HG03378 (cell line): ENCODE data around the gene LRRC36.

Source experiments
- ATAC-seq: cut with Tn5 transposase; IDR thresholded peaks from one replicate; pipeline ENCODE4 v1.9.1; 2021; ENCODE audit warnings: mild to moderate bottlenecking, moderate library complexity; ENCODE audit not compliant: unreplicated experiment

The LRRC36 gene

DNA sequence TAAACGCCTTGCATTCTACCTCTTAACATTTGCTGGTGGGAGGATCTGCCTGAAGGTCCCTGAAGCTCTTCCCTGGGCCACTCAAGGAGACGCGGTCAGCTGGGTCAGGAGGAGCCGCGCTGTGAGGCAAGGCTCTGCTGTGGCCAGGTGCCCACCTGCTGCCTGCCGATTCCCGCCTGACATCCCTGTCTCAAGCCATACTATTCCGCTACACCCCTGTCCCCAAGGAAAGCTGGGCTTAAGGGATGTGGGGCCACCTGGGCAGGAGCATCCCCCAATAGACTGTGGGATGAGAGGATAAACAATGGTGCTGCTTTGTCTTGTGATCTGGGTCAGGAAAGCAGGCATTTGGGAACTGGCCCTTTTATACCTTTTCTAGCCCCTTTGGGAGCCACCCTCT lies 61.6 kb downstream of the LRRC36 start:
- ATAC-seq = no peak

DNA sequence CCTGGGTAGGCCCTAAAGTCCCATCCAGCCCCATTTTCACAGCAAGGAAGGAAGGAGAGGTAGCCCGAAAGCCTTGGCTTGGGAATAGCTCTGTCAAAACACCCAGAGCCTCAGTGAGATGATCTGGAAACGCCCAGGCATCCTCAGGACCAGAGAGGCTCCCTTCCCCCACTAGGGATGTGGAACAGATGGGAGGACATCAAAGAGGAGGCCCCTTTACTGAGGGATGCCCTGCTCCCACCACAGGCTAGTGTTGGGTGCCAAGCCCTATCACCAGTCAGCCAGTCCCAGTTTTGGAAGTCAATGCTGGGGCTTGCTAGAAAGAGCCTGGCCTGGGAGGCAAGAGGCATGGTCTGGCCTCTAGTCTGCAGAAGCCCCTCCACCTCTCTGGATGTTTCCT lies 62.0 kb downstream of the LRRC36 start:
- ATAC-seq = no peak

DNA sequence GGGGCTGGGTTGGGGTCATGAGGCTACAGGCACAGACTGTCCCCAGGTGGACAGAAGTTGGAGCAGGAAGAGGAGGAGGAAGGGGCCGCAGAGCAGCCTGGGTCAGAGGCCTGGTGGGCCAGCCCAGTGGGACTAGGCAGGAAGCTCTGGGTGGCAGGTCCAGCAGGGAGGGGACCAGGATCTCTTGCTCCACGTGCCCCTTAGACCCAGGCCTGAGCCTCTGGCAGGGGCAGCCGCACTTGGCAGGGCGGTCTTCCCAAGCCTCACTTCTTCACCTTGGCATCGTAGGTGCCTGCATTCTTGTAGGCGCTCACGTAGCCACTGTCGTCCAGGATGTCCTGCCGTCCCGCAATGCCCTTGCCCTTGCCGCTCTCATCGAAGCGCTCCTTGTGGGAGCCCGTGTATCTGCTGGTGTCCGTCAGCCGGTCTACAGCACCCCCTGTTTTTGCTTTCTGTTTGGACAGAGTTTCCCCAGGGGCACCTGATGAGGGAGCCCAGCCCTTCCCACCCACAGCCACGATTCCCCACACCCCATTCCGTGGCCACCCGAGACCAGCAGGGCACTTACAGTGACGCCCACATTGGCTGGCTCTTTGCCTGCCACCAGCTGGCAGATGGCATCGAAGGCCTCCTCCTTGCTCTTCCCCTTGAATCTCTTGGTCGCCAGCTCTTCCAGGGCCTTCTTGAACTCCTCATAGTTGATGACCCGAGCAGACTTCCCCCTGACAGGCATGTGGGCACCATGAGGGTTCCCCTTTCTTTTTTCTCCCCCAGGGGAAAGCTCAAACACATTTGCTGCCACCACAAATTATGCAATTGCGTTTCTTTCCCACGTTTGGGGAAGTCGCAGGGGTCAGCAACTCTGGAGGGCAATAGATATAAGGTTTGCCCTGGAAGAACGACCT lies 63.5 kb downstream of the LRRC36 start:
- ATAC-seq = no peak

DNA sequence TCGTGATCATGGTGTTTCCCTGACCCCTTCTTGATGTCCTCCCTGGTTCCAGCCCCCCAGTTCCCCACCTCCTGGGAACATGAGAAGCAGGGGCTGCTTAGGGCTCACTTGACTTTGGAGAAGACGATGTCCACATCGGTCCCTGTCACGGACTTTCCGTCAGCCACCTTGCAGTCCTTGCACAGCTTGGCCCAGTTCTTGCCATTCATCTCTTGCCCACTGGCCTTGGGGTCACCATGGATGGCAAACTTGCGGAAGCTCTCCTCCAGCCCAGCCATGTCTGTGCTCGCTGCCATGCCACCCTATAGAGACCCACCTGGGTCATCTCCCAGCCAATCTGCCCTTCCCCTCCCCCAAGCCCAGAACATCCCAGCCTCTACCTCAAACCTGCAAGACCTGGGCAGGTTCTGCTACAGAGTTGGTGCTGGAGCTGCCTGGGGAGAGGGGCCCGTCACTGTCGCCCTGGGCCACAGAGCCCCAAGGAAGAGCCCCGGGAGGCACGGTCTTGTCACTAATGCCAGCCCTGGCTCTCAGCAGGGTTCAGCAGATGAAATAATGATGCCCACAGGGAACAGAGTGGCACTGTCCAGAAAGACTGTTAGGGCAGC lies 64.3 kb downstream of the LRRC36 start:
- no peak for ATAC-seq

DNA sequence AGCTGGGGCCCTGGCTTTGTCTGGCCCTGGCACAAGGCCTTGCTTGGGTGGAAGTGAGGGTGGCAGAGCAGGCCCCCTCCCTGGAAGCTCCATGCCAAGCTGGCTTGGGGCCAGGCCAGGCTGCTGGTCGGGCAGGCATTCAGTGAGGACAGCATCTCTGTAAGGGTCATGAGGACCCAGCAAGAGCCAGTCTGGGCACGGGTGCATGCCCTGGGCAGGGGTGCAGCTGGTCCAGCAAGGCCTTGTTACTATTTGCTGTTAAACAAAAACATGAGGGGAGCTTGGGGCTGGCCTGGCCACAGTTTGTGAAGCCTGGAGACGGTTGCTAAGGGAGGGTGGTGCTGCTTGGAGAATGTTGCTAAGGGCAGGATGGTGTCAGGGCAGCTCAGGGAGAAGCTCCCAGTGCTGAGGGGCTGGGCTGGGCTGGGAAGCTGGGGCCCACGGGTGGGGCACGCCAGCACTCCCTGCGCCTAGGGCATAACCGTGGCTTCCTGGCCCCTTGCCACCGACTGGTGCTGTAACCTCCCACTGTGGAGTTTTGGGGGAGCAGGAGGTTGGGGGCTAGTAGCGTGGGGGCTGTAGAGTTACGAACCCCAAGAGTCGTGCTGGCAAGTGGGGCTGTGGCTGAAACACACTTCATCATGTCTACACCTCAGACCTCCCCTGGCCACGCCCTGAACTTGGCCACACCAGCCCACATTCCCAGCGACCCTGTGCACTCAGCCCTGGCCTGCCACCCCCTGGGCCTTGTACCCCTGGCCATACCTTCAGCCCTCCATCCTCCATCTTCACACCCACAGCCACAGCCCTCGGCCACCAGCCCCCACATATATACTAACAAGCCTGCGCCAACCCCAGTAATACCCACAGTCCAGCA lies 65.0 kb downstream of the LRRC36 start:
- ATAC-seq = no peak

DNA sequence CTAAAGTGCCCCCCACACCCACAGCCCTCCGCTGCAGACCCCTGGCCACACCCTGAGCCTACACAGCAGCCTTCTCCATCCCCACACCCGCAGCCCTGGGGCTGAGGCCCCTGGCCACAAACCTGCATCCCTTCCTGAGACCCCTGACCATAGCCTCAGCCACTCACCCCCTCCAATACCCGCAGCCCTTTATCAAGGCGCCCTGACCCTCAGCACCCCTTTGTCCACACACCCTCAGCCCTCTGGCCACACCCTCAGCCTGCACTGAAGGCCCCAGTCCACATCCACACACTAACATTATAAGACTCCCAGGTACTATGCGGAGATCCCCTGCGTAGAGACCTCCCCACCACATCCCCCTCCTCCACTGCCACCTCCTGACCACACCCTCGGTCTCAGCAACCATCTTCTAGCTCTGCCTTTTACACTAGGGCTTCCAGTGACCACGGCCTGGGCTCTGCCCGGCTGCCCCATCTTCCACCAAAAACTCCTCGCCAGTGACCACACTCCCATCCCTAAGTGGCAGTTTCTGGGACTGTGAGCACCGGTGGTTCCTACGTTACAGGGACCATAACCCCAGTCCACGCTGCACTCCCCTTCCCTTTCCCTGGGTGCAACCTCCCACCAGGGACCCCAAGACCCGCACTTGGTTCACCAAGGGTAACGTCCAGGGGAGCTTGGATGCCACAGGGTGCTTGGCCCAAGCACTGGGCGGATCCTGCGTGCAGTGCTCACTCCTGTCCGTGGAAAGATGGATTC lies 65.9 kb downstream of the LRRC36 start:
- no peak for ATAC-seq

DNA sequence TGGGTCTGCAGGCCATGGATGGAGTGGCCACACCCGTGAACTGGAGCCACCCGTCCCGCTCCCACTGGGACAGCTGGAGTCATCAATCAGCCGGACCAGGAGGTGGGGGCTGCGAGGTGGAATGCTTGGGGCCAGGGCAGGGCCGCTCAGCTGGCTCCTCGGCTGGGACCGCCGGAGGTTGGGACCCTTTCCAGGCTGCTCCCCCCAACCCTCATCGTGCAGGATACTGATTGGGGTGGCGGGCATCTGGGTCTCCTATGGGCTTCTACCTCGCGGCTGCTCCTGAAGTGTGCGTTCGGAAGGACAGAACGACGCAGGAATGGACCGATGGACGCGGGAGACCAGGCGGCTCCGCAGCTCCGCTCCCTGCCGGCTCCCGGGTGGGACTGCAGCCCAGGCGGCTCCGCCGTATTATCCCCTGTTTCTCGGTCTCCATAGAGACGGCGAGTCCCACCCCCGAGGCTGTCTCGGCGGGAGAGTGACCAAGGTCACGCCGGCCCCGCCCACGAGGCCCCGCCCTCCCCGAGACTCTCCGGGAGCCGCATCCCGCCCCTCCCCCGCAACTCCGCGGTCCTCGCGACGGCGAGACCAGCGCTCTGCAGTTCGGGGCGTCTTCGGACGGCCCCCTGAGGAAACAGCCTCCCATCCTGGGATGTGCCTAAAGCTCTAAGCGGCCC lies 66.6 kb downstream of the LRRC36 start, which contains the start of gene TPPP3:
Gene TPPP3 (minus strand): TSS at position 388 of the 677 bp plus-strand sequence. CDS start 2,387 bp downstream, outside the sequence.
- no peak for ATAC-seq

DNA sequence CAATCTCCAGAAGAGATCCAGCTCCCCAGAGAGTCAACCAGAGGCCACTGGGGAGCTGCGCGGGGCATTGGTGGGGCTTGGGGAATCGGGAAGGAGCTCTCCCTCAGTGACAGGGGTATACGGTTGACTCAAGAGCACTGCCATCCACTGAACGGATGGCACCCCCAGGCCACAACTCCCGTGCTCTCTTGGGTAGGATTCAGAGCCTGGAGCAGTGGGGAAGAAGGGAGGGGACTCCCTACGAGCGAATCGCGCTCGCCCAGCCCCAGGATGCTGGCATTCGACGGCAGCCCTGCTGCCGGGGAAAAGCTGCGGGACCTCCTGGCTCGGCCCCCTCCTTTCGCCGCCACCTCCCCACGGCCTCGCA lies 67.2 kb downstream of the LRRC36 start:
- ATAC-seq = no peak

DNA sequence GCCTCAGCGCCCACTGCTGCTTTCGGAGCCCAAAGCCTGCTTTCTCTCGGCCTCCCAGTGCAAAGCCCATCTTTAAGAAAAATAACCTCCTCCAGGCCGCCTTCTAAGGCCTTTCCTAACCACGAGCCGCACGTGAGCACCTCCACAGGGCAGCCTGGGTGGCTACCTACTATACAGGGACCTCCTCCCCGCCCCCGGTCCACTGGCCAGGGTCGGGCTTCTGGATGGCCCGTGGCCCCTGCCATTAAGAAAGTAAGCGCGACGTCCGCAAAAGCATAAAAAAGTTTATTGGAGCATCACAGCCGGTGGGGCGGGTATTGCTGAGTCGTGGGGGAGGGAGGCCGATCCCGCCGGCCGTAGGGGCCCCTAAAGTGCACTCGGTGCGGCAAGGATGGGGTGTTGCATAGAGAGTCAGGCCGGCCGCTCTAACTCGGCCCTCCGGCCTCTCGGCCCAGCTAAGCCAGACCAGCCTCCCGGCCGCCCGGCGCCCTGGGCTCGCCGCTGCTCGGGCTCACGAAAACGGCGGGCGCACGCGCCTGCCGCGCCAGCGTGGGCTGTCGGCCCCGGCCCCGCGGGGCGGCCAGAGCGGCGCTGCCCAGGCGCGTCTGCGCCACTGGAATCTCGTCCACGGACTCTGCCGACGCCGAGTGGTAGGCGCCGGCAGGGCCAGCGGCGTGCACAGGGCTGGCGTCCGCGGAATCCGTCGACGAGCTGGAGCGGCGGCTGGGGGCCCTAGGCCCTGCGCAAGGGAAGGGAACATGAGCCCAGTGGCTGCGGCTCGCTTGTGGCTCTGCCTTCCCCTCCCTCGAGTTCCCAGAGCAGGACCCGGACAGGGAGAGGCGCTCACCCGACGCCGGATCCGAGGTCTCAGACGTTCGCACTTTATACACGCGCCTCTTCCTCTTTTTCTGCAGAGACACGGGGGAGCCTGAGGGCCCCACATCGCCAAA lies 67.8 kb downstream of the LRRC36 start:
- ATAC-seq = no peak

DNA sequence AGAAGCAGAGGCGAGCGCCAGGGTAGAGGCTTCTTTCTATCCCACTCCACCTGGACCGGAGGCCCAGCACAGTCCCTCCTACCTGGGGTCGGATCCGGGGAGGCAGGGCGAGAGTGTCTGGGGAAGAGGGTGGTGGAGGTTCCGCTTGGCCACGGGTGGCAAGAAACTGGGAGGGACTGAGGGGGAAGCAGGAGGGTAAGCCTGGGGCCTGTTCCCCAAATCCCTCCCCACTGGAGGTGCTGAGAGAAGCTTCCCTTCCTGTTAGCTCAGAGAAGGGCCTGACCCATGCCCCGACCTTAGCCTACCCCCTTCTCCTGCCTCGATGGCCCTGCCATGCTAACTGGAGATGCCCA lies 68.5 kb downstream of the LRRC36 start:
- ATAC-seq = no peak

DNA sequence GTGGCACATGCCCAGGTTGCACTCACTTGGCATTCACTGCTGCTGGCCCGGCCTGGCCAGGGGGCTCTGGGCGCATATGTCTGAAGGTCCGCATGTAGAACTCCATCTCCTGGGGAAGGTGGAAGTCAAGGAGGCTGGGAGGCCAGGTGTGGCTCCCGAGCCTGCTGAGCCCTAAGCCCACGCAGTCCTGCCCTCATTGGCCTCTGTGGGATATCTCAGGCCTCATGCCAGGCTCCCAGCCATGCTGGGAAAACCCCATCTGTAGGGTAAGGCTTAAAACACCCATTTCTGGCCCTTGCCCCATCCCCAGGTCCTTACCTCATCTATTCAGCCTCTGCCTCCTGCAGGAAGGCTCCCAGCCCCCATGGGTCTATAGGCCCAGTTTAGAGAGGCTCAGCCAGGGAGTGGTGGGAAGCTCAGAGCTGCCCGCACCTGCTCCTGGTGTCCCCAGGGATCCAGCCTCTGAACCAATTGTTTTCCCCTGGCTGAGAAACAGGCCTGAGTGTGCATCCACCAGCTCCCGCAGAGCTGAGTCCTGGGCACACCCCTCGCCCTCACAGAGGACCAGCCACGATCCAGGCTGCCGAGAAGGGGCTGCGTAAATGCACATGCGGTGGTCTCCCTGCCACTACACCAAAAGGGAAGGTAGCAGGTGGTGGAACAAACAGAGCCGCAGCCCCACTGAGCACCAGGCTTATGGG lies 69.0 kb downstream of the LRRC36 start:
- ATAC-seq = no peak

DNA sequence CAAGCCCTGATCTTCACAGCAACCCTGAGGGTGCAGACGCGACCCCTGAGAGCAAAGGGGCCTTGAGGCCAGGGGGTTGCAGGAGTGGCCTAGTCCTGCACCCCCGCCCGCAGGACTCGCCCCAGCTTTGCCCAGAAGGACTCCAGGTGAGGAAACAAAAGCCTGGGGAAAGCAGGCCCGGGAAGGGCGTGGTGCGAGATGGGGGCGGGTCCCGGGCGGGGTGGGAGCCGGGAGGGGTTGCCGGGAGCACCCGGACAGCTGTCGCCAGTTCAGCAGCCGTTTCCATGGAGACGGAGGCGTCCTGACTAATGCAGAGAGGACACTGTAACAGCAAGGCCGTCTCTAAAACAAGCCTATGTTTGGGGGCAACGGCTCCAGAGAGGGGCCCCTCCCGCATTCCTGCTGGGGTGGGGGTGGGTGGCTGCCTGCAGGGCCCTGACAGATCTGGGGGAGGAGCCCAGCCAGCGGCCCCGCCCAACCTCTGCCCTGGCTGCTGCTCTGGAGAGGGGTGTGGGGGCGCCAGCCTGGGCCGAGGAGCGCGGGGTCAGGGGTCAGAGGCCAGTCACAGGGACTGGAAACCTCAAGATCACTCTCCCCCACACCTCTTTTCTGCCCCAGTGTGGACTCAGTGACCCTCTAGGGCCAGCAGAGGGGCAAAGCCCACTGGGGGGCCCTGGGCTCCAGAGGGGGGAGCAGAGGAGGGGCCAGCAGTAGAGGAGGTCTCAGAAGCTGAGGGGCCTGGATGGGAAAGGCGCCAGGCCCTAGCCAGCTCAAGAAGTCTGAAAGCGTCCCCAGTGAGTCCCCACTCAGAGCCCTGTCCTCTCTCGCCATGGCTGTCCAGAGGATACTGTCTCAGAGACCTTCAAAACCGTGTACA lies 69.8 kb downstream of the LRRC36 start:
- no peak for ATAC-seq

DNA sequence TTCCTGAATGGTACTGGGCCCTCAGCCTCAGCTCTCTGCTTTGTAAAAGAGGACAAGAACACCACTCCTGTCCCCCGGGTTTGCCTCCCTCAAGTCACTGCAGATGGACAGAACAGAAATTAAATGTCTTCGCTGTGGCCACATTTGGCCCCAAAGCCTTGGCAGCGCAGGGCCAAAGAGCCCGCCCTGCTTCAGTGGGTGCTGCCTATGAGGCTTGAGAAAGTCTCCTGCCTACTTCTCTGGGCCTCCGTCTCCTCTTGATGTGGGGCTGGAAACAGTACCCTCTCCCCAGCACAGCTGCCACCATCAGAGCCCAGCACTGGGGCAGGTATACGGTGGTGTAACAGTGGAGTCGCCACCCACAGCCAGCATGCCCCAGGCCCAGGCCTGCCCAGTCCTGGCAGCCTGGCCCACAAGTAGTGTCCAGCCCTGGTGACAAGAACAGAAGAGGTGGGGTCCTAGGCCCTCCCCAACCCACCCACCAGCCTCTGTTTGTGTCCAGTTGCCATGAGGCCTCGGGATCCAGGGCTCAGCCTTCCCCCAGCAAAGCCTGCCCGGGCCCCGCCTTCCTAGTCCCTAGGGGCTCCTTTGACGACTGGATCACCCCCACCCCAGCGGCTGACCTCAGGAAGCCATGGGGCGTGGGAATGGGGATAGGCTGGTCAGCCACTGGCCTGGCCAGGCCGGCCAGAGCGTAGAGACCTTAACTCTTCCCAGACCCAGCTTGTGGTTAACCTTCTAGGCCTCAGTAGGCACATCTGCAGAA lies 70.6 kb downstream of the LRRC36 start:
- ATAC-seq = no peak

DNA sequence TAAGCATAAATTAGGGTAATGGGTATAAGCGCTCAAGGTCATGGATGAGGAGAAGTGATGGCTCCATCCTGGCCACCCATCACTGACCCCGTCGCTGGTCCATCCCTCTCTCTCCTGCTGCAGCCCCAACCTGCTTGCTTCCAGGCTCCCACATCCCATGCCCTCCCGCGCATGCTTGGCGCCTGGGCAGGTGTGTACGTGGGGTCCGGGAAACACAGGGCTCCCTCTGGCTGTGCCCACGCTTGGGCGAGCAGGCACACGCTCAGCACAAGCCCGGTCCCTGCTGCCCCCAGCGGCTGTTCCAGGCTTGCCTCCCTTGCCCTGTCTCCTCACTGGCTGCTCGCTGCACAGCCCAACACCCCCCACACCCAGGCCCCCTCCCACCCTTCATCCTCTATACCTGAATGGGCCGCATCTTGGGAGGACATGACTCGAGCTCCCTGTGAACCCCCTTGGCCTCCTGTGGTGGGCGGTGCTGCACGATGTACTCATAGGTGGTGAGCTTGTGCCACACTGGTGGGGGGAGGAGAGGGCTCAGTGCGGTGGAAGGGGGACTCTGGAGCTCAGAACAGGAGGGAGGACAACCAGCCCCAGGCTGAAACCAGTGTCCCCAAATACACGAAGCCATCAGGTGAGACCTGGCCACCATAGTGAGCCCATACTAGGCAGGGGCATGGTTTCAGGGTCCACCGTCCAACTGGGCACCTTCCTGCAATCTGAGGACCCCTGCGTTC lies 71.4 kb downstream of the LRRC36 start:
- ATAC-seq = no peak

DNA sequence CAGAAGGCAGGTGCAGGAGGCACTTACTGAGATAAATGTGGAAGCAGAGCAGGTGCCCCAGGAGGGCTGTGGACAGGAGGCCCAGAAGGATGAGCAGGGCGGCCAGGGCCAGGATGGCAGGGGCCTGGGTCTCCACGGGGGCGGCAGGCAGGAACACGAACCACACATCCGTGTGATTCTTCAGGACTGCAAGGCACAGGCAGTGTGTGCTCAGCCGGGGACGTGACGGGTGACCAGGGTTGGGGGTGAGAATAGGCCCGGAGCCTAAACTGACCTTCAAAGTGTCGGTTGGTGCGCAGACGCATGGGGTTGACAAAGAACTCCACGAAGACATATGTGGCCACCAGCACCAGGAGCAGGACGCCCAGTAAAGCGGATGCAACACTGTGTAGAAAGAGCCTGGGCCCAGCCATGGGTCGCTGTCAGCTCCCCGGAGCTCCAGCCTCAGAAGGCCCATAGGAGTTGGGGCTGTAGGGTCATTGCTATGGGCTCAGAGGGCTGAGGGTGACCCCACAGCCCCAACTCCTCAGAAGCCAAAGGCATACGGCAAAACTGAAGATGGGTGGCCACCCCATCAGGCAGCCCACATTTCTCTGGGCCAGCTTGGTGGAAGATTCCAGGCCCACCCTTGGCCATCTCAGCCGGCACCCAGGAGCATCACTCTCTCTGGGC lies 72.1 kb downstream of the LRRC36 start:
- no peak for ATAC-seq
